ENCODE results near the gene DNAH17.

DNAH17 gene

GRCh38 chr17:78557598-78558039 is 19.6 kb downstream of the DNAH17 start:
- TF ChIP-seq POLR2A (IDR thresholded peaks at IDR 0.05; ENCODE audit: low read depth, low read length), result no peak
- peak; percentile 50 for DNase-seq (ENCODE audit: insufficient read length, low spot score)
- no peak for FAIRE-seq

DNA sequence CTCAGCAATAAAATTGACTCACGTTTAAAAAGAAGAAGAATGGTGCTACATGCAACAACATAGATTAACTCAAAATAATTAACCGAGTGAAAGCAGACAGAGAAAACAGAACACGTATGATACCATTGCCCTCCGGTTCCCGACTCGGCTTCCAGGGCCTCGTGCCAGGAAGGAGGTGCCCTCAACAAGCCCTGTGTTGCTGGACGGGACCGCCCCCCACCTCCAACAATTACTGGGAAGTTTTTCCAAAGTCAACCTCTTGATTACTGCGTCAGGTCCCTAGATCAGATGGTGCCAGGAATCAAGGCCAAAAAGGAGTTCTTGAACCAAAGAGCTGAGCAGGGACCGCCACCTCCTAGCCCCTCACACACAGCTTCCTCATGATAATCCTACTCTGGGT is 20.4 kb downstream of the DNAH17 start:
- no peak for TF ChIP-seq POLR2A (IDR thresholded peaks at IDR 0.05; ENCODE audit: low read depth, low read length)
- no peak for DNase-seq (ENCODE audit: insufficient read length, low spot score)
- no peak for FAIRE-seq

DNA sequence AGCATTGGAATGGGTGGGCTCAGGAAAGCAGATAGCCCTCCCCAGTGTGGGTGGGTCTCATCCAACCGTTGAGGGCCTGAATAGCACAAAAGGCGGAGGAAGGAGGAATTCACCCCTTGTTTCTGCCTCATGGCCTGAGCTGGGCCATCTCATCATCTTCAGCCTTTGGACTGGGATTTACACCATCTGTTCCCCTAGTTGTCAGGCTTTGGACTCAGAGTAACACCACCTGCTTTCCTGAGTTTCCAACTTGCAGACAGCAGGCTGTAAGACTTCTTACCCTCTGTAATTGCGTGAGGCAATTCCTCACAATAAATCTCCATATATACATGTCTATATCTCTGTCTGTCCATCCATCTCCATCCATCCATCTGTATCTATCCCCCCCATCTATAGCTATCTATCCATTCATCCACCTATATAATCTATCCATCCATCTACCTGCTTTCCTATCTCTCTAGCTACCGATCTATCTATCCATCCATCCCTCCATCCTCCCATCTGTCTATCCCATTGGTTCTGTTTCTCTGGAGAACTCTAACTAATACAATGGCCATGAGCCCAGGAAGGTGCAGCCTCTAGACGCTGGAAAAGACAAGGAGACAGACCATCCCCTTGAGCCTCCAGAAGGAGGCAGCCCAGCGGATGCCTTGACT is 21.3 kb downstream of the DNAH17 start:
- no peak for TF ChIP-seq POLR2A (IDR thresholded peaks at IDR 0.05; ENCODE audit: low read depth, low read length)
- no peak for DNase-seq (ENCODE audit: insufficient read length, low spot score)
- FAIRE-seq, result no peak

GRCh38 chr17:78550464-78550863 is 26.7 kb downstream of the DNAH17 start:
- TF ChIP-seq POLR2A (IDR thresholded peaks at IDR 0.05; ENCODE audit: low read depth, low read length), result no peak
- FAIRE-seq (no peak), DNase-seq (ENCODE audit: insufficient read length, low spot score) (no peak)

DNA sequence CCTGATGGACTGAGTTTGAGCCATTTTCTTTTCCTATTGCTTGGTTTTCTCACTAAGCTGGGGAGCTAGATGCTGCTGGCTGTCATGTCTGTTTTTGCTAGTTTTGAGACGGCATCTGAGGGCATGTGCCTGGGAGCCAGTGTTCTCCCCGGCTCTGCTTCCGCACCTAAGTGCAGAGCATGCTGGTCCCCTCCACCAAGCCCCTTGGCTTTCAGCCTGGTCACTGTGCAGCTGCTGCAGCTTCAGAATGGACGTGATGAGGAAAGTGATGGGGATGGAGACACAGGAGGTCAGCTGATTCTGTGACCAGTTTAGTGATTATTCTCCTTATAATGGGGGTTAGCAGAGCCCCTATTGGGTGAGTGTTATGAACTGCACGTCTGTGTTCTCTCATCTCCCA is 28.5 kb downstream of the DNAH17 start:
- TF ChIP-seq POLR2A (IDR thresholded peaks at IDR 0.05; ENCODE audit: low read depth, low read length), result no peak
- no peak for DNase-seq (ENCODE audit: insufficient read length, low spot score)
- FAIRE-seq, result no peak

DNA sequence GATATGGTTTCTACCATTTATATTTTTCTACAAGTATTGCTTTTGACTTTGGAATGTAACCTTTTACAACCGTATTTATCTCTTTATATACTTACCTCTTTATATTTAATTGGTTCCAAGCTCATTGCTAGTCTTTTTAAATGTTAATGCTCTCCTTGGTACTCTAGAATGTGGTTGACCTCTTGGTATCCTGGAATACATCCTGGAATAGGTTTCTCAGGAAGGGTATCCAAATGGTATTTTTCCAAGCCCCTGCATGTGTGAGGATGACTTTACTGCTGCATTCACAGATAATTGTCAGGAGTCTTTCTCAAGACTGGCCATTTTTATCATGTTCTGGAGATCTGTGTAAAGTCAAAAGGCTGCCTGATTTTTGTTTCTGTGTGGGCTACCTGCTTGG is 30.2 kb downstream of the DNAH17 start:
- FAIRE-seq (no peak), DNase-seq (ENCODE audit: insufficient read length, low spot score) (no peak)
- TF ChIP-seq POLR2A (IDR thresholded peaks at IDR 0.05; ENCODE audit: low read depth, low read length), result no peak

DNA sequence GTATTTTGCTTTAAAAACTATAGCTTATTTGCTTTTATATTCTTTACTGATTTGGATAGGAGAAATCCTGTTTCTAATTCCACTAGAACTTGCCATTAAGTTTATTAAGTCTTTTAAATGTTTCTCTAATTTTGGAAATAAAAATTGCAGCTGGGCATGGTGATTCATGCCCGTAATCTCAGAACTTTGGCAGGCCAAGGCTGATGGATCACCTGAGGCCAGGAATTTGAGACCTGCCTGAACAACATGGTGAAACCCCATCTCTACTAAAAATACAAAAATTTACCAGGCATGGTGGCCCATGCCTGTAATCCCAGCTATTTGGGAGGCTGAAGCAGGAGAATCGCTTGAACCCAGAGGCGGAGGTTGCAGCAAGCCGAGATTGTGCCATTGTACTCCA is 30.7 kb downstream of the DNAH17 start:
- DNase-seq (ENCODE audit: insufficient read length, low spot score) (no peak), FAIRE-seq (no peak)
- TF ChIP-seq POLR2A (IDR thresholded peaks at IDR 0.05; ENCODE audit: low read depth, low read length), result no peak

GRCh38 chr17:78544881-78545755 is 32.1 kb downstream of the DNAH17 start:
- TF ChIP-seq POLR2A (IDR thresholded peaks at IDR 0.05; ENCODE audit: low read depth, low read length), result no peak
- FAIRE-seq, result no peak
- DNase-seq (ENCODE audit: insufficient read length, low spot score), result no peak

- DNase-seq (ENCODE audit: insufficient read length, low spot score) (peak; percentile 60), FAIRE-seq (no peak)
- no peak for TF ChIP-seq POLR2A (IDR thresholded peaks at IDR 0.05; ENCODE audit: low read depth, low read length)
Measured at GRCh38 chr17:78541488-78542206, 35.5 kb downstream of the DNAH17 start.

DNA sequence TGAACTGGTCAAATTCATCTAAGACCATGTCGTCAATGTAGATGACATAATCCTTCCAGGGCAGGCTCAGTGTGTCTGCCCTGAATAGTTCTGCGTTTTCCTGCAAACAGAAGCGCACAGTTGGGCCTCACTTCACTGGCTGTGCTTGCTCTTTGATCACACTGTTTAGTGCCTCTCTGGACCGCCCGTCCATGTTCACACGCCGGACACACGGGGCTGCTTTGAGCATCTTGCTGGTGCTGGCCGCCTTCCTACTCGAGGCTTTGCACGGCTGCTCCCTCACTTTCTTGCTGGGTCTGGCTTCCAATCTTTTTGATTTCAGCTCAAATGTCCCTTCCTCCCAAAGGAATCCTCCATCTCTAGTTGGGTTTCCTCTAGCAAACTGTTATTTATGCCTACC is 37.4 kb downstream of the DNAH17 start:
- DNase-seq (ENCODE audit: insufficient read length, low spot score) (no peak), FAIRE-seq (no peak)
- no peak for TF ChIP-seq POLR2A (IDR thresholded peaks at IDR 0.05; ENCODE audit: low read depth, low read length)

- DNase-seq (ENCODE audit: insufficient read length, low spot score), result no peak
- FAIRE-seq, result no peak
- TF ChIP-seq POLR2A (IDR thresholded peaks at IDR 0.05; ENCODE audit: low read depth, low read length), result no peak
Measured at GRCh38 chr17:78538033-78538776, 39.0 kb downstream of the DNAH17 start.

GRCh38 chr17:78537217-78537860 is 39.9 kb downstream of the DNAH17 start:
- DNase-seq (ENCODE audit: insufficient read length, low spot score) (no peak), FAIRE-seq (no peak)
- no peak for TF ChIP-seq POLR2A (IDR thresholded peaks at IDR 0.05; ENCODE audit: low read depth, low read length)

Measured in H54 (cell line).